ENCODE data around the gene DYDC2. TPM values are rescaled to one million over a fixed set of nuclear protein-coding genes. Genes with fewer than 3 reads are reported as not detected.

DYDC2 gene
- 1 to 10 TPM in 1 of 2 donors, under 1 TPM in 1; 0.25 to 2.0 TPM for total RNA-seq
- under 1 TPM; 0.14 to 0.25 TPM for polyA plus RNA-seq

DNA sequence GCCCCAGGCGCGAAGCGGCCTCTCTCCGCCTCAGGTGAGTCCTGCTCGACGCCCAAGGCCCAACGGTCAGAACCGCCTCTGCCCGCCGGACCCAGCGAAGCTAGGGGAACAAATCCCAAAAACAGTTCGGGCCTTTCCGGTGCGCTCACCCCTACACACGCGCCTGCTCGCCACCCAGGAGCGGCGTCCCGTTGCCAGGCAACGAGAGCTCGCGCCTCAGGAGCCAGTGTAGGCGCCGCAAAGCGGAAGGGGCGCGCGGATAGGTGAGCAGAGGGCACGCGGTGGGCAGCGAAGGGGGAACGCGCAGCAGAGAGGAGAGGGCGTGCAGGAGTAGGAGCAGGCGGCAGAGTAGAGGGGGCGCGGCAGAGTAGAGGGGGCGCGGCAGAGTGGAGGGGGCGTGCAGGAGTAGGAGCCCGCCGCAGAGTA is at the start of gene DYDC2, which contains the start of gene DYDC1:
Gene DYDC2 (plus strand): TSS at position 219 of the 426 bp plus-strand sequence. CDS start 5,663 bp downstream, outside the sequence.
Gene DYDC1 (minus strand): TSS at position 193 of the 426 bp plus-strand sequence. CDS start 4,154 bp downstream, outside the sequence.
- Histone ChIP-seq H3K9me3 (ENCODE audit: control insufficient read depth in 4 of 4, low read length in 3 of 4) (no peaks in the 10 kb centered on the region), H3K27ac (ENCODE audit: low read depth in 1 of 2, low read length in 2 of 2) (no peak within 1 kb of the TSS), H3K27me3 (ENCODE audit: control insufficient read depth in 4 of 4, insufficient read depth in 4 of 4, low read length in 3 of 4) (no peaks in the 10 kb centered on the region), H3K4me3 (ENCODE audit: low read depth in 1 of 3, low read length in 3 of 3) (peak within 1 kb of the TSS; percentile 26 to 51 (median 50)), H3K9ac (ENCODE audit: low read depth in 1 of 2, low read length in 2 of 2) (no peak within 1 kb of the TSS), H3K36me3 (ENCODE audit: control insufficient read depth in 4 of 4, insufficient read depth in 3 of 4, low read depth in 1 of 4, low read length in 3 of 4) (no peaks in the 10 kb centered on the region), H3K4me1 (ENCODE audit: control insufficient read depth in 4 of 4, insufficient read depth in 4 of 4, low read length in 3 of 4) (peaks cover 2 to 13% (median 9%) of the 10 kb centered on the region in 4 donors)
- TF ChIP-seq GABPA (IDR thresholded peaks at IDR 0.05 in 1 of 2, conservative IDR thresholded peaks at IDR 0.05 in 1 of 2) (no peak), RAD21 (IDR thresholded peaks at IDR 0.05) (no peak), YY1 (IDR thresholded peaks at IDR 0.05) (no peak), ATF3 (IDR thresholded peaks at IDR 0.05) (no peak), TAF1 (conservative IDR thresholded peaks at IDR 0.05) (no peak), ZBTB33 (IDR thresholded peaks at IDR 0.05) (no peak), NR2F2 (IDR thresholded peaks at IDR 0.05) (no peak), HNF4G (IDR thresholded peaks at IDR 0.05) (no peak), HNF4A (conservative IDR thresholded peaks at IDR 0.05) (no peak), REST (IDR thresholded peaks at IDR 0.05) (no peak), JUND (IDR thresholded peaks at IDR 0.05) (no peak), RXRA (IDR thresholded peaks at IDR 0.05) (no peak), EGR1 (IDR thresholded peaks at IDR 0.05; ENCODE audit: low read depth in 2 of 2) (no peak)
- TF ChIP-seq, protein P1, sequence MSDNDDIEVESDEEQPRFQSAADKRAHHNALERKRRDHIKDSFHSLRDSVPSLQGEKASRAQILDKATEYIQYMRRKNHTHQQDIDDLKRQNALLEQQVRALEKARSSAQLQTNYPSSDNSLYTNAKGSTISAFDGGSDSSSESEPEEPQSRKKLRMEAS (IDR thresholded peaks at IDR 0.05): no peak
- peak; percentile 69 for DNase-seq (ENCODE audit: low spot score)
- WGBS: 21% methylated on average over 43 of the region's 43 CpGs

DNA sequence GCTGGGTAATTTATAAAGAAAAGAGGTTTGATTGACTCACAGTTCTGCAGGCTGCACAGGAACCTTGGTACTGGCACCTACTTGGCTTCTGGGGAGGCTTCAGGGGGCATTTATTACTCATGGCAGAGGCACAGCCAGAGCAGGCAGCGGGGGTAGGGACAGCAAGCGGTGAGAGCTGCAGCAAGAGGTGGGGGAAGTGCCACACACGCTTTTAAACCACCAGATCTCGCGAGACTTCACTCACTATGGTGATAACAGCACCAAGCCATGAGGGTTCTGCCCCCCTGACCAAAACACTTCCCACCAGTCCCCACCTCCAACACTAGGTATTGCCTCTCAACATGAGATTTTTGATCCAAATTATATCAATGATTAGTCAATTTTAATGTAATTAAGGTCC is 43.1 kb upstream of the DYDC2 start:
- TF ChIP-seq FOXA1 (IDR thresholded peaks at IDR 0.05) (no peak), GABPA (IDR thresholded peaks at IDR 0.05 in 1 of 2, conservative IDR thresholded peaks at IDR 0.05 in 1 of 2) (no peak), RXRA (IDR thresholded peaks at IDR 0.05) (no peak), REST (IDR thresholded peaks at IDR 0.05) (no peak), ATF3 (IDR thresholded peaks at IDR 0.05) (no peak), CTCF (IDR thresholded peaks at IDR 0.05; ENCODE audit: low read depth, low read length, missing input control) (no peak)
- DNase-seq (ENCODE audit: low spot score): no peak
- Histone ChIP-seq H3K9ac (ENCODE audit: low read depth in 1 of 2, low read length in 2 of 2) (no peak overlapping the region), H3K27ac (ENCODE audit: low read depth in 1 of 2, low read length in 2 of 2) (no peak overlapping the region), H3K9me3 (ENCODE audit: control insufficient read depth in 4 of 4, low read length in 3 of 4) (peaks cover 0 to 2% (median 0%) of the 10 kb centered on the region in 4 donors), H3K4me3 (ENCODE audit: low read depth in 1 of 3, low read length in 3 of 3) (no peak overlapping the region), H3K27me3 (ENCODE audit: control insufficient read depth in 4 of 4, insufficient read depth in 4 of 4, low read length in 3 of 4) (no peaks in the 10 kb centered on the region), H3K36me3 (ENCODE audit: control insufficient read depth in 4 of 4, insufficient read depth in 3 of 4, low read depth in 1 of 4, low read length in 3 of 4) (no peaks in the 10 kb centered on the region), H3K4me1 (ENCODE audit: control insufficient read depth in 4 of 4, insufficient read depth in 4 of 4, low read length in 3 of 4) (peaks cover 0 to 4% (median 1%) of the 10 kb centered on the region in 4 donors)
- 92% methylated on average over 5 of the region's 5 CpGs for WGBS
